GM19035 (cell line): ENCODE data around the gene MAML2.

Experiments used
- ATAC-seq: cut with Tn5 transposase; IDR thresholded peaks from one replicate; pipeline ENCODE4 v1.9.1; 2021; ENCODE audit not compliant: unreplicated experiment

The MAML2 gene

DNA sequence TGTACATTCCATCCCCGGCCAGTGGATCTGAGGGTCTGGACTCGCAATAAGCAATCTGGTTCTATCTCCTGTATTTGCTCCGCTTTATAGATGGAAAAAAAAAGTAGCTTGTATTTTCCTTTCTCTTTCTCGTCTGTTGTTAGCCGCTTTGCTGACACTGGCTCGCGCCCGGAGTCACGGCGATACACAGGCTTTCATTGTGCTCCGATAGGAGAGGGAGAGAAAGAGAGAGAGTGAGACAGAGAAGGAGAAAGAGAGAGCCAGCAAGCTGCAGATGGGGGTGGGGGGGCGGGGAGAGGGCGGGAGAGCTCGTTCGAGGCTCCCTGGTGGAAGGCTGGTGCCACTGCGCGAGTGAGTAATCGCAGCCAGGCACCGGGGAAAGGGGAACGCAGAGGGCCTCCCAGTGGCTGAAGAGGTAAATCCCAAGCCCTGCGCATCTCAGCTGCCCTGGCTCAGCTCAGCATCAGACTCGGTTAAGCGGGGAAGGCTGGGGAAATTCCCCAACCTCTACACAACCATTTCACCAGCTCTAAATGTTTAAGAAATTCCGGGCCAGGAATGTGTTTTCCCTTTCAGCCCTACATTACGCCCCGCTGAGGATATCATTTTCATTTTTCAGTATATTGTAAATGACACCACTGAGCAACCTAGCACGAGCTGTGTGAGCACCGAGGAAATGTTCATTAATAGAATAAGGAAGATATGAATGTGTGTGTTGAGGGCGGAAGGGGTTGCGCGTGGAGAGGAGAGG is at the start of gene MAML2:
Gene MAML2 (minus strand): TSS at position 235 of the 751 bp plus-strand sequence. CDS start 1,300 bp downstream, outside the sequence.
- peak; percentile 85 for ATAC-seq

DNA sequence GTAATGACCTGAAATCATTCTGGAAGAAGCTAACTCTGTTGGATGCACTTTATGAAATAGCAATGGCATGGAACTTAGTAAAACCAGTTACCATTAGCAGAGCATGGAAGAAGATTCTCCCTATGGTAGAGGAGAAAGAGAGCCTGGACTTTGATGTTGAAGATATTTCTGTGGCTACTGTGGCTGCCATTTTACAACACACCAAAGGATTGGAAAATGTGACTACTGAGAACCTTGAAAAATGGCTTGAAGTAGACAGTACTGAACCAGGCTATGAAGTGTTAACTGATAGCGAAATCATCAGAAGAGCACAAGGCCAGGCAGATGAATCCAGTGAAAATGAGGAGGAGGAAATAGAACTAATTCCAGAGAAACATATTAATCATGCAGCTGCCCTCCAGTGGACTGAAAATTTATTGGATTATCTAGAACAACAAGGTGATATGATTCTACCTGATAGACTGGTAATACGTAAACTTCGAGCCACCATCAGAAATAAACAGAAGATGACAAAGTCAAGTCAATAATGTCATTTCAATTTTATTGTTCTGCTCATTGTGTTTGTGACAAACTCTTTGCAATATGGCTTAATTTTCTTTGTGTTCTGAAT is 48.8 kb upstream of the MAML2 start:
- ATAC-seq: no peak

DNA sequence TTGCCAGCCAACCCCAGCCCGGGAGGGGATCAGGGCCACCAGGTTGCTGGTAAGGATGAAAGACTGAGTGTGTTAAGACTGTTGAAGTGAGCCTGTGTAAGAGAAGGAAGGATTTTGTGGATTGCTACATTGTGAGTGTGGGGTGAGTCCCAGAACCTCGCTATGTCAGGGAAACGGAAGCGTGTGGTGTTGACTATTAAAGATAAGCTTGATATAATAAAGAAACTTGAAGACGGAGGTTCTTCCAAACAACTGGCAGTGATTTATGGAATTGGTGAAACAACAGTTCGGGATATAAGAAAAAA is 47.4 kb upstream of the MAML2 start:
- ATAC-seq: no peak

- peak; percentile 91 for ATAC-seq
These were observed 46.9 kb upstream of the MAML2 start, which contains the start of the genes CCDC82 and JRKL for GRCh38 chr11:96389720-96390487. Gene CCDC82 (minus strand): TSS chr11:96389912. CDS start chr11:96384747, 5,165 bp downstream. Gene JRKL (plus strand): TSS chr11:96390013. CDS start chr11:96390650, 637 bp downstream.

DNA sequence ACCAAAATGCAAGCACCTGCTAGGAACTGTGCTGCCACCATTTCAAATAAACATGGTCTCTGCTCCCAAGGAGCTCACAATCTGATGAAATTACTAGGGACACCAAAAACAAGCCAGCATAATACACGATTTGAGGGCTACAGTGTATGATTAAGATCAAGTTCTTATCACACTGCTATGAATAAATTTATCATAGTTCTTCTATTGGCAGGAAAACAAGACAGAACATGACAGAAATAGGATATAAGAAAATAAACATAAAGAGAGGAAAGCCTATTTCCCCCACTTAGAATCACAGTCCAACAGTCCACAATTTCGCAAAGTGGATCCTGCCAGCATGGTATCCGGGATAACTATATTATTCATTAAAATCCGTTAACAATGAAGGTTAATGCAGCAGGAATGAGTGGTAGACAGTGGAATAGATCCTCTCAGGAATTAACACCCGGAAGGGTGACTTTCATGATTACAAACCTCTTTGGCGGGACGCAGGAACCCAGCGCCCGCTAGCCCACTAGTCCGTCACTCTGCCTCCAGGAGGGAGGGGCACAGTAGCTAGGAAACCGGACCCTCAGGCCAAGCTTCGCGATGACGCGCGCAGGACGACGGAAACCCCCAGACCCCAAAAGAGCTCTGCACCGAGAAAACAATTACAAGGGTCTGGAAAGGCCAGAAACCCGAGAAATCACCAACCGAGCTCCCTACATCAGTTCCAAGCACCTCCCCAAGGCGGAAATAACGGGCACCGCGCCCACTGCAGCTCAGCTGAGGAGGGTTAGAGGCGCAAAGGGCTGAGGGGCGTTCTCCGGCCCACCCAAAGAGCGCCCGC is 46.1 kb upstream of the MAML2 start:
- peak; percentile 56 for ATAC-seq

- ATAC-seq: no peak
These were observed 42.2 kb upstream of the MAML2 start for GRCh38 chr11:96385187-96385586.

DNA sequence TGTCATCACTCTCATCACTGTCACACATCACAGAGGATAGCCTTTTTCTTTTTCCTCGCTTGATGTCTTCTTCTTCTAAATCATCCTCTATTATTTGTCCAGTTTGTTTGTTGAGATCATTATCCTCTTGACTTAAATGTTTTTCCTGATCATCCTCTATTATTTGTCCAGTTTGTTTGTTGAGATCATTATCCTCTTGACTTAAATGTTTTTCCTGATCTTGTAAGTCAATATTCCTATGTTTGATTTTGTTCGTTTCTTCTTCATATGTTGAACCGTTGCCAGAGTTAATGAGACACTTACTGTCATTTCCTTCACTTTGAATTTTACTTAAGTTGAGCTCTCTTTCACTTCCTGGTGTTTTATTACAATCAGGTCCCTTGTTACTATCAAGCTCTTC is 41.2 kb upstream of the MAML2 start:
- no peak for ATAC-seq

- ATAC-seq: no peak
These were observed 33.8 kb upstream of the MAML2 start for GRCh38 chr11:96376796-96377195.

DNA sequence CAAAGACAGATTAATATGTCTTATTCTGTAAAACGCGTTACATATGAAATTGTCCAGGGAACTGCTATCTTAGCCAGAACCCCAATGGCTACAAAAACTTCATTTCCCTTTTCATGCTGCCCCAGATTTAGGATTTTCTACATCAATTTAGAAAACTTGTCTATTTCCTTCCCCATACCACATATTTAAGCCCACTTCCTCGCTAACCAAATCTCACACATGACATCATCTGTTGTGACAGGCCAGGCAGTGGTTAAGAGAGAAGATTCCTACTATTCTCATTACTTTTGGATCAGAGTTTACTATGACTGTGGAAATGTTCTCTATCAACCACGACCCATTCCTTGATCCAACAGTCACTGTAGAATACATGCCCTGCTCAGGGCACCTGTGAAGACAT is 30.8 kb upstream of the MAML2 start:
- no peak for ATAC-seq

DNA sequence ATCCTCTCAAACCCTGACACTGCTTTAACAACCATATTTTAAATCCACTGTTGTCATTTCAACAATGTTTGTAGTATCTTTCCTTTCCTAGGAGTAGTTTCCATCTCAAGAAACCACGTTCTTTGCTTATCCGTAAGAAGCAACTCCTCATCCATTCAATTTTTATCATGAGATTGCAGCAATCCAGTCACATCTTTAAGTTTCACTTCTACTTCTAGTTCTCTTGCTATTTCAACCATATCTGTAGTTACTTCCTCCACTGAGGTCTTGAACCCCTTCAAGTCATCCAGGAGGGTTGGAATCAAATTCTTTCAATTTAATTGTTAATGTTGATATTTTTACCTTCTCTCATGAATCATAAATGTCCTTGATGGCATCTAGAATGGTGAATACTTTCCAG is 24.3 kb upstream of the MAML2 start:
- ATAC-seq: no peak

DNA sequence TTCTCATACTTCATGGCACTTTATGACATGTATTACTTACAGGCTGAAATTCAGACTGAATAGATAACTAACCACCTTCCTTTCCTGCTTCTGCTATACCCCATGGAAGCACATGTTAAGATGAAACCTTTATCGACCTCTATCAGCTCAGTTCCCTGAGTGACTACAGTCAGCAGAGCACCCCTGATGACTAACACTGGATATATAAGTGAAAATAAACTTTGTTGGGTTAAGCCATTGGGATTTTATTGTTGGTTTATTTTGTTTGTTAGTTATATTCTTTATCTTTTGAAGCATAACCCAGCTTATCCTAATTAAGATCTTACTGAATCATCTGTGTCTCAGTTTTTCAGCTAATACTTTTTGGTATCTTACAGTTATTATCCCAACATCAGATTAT is 23.0 kb upstream of the MAML2 start:
- no peak for ATAC-seq

GRCh38 chr11:96365493-96365892 is 22.5 kb upstream of the MAML2 start:
- no peak for ATAC-seq

- no peak for ATAC-seq
These were observed 18.8 kb upstream of the MAML2 start for GRCh38 chr11:96361778-96362177.

GRCh38 chr11:96358321-96358720 is 15.3 kb upstream of the MAML2 start:
- ATAC-seq: no peak

GRCh38 chr11:96357794-96358193 is 14.8 kb upstream of the MAML2 start:
- ATAC-seq: no peak

- no peak for ATAC-seq
These were observed 13.9 kb upstream of the MAML2 start for GRCh38 chr11:96356848-96357247.

GRCh38 chr11:96342014-96342960 is 708 bp downstream of the MAML2 start:
- ATAC-seq: no peak

- peak; percentile 26 for ATAC-seq
These were observed 1.6 kb downstream of the MAML2 start for GRCh38 chr11:96341211-96342013.

GRCh38 chr11:96340555-96340885 is 2.5 kb downstream of the MAML2 start:
- no peak for ATAC-seq
